GM10847 (cell line): Measurements from ENCODE around the gene CDH6.

ENCODE experiments used
- POLR2A ChIP-seq: IDR thresholded peaks from 2 replicates; pipeline ENCODE4 v1.6.1; 2011; ENCODE audit not compliant: insufficient read length; ENCODE audit errors: extremely low read depth

CDH6 gene

GRCh38 chr5:31187591-31187990 is 5.9 kb upstream of the CDH6 start:
- no peak for TF ChIP-seq POLR2A

GRCh38 chr5:31192442-31192841 is 1.0 kb upstream of the CDH6 start:
- TF ChIP-seq POLR2A, result no peak

DNA sequence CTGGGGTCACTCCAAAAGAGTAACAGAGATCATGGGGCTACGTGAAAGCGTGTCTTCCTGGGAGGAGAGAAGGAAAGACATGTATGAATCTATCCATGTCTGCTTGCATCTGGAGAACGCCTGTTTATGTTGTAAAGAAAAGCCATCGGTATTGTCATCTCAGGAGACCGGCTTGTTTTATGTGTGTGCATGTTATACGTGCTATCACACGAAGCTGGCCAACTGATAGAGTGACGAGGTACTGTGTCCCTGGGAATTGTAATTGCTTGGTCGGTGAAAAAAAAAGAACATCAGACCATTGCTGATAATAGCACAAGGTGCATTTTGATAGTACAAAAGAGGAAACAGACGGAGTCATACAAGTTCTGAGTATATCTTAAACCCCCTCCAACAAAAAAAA is 370 bp upstream of the CDH6 start:
- no peak for TF ChIP-seq POLR2A

GRCh38 chr5:31194468-31194813 is 955 bp downstream of the CDH6 start:
- TF ChIP-seq POLR2A, result no peak

DNA sequence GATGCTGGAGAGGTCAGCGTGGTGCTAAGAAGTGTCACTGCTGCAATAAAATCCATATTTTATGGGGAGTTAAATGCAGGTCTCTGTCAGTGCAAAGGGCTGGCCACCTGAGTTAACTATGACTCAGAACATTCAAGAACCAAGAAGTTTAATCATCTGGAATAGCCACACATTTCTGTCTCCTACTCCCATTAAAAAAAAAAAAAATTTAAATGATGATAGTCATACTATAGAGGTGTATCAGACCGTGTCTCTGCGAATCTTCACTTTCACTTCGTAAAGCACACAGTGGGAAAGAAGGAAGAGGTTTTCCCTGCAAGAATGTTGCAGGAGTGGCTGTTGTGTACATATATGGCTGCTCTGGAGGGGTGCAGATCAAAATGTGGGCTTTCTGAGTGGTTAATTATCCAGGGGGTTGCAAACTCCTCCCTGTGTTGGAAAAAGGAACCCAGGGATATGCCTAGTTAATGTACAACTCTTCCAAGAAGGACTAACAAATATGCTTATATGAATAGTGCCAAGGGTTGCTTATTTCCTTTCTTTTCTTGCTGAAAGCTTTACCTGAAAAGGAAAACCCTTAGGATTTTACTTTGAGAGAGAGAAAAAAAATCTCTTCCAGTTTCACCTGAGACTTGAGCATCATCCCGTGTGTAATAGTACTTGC is 1.5 kb downstream of the CDH6 start:
- no peak for TF ChIP-seq POLR2A

- no peak for TF ChIP-seq POLR2A
Observed at GRCh38 chr5:31196309-31196708, 2.8 kb downstream of the CDH6 start.

DNA sequence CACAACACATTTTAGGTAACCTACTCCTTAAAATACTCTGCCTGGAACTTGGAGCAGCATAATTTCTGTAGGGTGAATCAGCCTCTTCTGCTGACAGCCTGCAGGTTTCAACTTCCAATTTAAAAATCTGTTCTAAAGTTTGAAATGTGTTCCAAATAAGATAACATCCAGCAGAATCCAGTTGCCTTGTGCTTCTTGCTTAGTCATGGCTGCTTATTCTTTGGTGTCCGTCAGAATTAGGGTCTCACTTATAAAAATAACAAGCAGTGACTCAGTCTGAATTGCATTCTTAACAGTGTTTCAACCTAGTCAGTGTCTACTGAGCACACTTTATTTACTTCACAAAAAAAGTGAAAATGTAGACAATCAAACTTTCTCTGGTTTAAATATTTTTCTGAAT is 3.7 kb downstream of the CDH6 start:
- no peak for TF ChIP-seq POLR2A

- no peak for TF ChIP-seq POLR2A
Observed at GRCh38 chr5:31204958-31205357, 11.5 kb downstream of the CDH6 start.

DNA sequence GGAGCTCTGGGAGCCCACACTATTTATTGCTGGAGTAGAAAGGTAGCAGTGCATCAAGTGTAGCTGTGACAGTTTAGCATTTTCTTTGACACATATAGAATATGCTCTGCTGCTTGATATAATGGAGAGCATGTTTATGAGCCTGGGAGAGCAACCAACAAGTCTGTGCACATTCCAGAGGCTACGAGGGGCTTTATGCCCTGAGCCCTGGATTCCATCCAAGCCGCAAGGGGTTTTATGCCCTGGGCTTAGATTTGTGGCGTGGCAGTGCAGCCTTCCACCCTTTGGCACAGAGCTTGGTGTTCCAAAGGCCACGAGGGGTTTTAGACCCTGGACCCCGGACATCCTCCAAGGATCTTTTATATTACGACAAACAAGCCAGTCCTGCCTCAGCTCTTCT is 14.6 kb downstream of the CDH6 start:
- no peak for TF ChIP-seq POLR2A

- no peak for TF ChIP-seq POLR2A
Observed at GRCh38 chr5:31209334-31209733, 15.8 kb downstream of the CDH6 start.

- no peak for TF ChIP-seq POLR2A
Observed at GRCh38 chr5:31211098-31211497, 17.6 kb downstream of the CDH6 start.

- no peak for TF ChIP-seq POLR2A
Observed at GRCh38 chr5:31213257-31213656, 19.8 kb downstream of the CDH6 start.

- no peak for TF ChIP-seq POLR2A
Observed at GRCh38 chr5:31213705-31214121, 20.2 kb downstream of the CDH6 start.

DNA sequence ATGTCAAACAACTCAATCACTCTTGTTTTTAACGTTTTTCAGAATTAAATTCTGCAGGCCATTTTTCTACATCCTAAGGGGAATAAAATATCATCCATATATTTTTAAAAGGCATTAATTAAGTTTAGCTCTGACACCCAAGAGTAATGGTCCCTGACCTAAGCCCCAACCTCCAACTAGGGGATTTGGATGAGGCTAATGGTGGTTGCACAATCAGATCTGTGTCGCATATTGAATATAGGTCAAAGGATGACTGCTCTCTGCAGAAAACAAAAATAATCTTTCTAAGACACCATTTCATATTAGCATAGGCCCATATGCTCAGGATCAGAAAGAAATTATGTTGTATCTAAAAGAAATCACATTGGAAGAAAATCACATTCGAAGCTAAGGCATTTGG is 20.7 kb downstream of the CDH6 start:
- no peak for TF ChIP-seq POLR2A

DNA sequence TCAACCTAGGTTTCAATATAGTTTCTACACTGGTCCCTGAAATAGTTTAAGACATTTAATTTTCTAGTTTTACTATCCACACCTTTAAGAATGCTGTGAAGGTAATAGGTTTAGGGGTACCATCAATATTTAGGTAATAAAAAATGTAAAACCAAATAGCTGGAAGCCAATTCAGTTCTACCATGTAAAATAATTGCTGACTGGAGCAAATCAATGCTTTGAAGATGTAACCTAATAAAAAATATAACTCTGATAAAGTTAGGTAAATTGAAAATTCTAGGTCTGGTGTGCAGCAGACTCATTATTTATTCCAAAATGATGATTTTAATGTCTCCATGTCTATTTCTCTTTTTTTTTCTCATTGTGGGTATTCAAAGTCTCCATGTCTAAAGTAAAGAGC is 21.8 kb downstream of the CDH6 start:
- TF ChIP-seq POLR2A, result no peak

DNA sequence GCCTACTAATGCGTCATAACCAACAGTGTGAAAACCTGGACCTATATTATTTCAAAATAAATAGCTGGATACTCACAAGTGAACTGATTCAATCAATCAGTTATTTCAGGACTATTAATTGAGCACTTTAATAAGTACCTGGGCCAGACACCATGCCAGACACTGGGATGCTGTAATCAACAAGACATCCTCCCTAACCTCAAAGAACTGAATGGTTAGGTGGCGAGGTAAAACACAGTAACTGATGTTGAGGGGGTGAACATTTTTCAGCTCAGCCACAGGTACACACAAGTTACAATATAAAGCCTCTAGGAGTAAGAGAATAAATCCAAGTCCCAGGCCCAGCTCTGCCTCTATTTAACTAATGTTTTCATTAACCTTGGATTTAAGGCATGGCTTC is 24.0 kb downstream of the CDH6 start:
- TF ChIP-seq POLR2A, result no peak

- no peak for TF ChIP-seq POLR2A
Observed at GRCh38 chr5:31218978-31219377, 25.5 kb downstream of the CDH6 start.

DNA sequence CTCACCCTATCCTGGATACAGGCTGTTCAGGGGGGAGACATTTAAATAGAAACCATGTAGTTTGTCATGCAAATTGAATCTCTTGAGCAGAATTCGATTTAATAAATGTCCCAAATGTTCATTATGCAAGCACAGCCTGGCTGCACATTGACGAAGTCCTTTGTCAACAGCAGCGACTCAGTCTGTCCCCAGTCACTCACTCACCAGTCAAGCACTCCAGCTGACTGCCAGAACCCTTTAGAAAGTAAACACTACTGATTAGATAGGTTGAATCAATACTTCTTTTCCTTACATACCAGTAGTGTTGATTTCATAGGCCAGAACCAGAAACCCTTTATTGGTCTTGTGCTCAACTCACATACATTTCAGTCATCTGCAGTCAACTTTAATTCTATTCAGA is 27.5 kb downstream of the CDH6 start:
- TF ChIP-seq POLR2A, result no peak

DNA sequence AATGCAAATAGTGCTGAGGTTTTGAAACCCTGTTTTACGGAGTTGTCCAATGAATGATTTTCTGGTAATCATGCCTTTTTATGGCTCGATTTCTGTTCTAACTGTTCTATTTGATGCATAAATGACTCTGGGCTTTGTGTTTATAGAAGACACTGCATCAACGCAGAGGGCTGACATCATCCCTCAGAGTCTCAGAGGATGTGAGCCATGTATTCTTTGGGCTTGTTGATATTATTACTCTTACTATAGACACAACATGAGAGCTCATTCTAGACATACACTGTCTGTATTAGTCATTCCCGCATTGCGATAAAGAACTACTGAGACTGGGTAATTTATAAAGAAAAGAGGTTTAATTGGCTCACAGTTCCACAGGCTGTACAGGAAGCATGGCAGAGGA is 31.6 kb downstream of the CDH6 start:
- TF ChIP-seq POLR2A, result no peak

DNA sequence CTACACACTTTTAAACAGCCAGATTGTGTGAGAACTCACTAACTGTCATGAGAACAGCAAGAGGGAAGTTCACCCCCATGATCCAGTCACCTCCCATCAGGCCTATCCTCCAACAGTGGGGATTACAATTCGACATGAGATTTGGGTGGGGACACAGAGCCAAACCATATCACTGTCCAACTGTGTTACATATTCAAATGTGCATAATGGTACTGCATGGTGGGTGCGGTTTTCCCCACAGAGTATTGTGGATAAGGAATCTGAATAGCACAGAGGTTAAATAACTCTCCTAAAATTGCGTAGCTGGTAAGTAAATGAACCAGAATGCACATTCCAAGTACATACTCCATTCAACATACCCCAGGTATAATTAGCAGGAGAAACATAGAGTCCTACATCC is 32.1 kb downstream of the CDH6 start:
- TF ChIP-seq POLR2A, result no peak
